Measurements from ENCODE around the gene LAMTOR3.

Gene LAMTOR3, protein sequence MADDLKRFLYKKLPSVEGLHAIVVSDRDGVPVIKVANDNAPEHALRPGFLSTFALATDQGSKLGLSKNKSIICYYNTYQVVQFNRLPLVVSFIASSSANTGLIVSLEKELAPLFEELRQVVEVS

GRCh38 chr4:99894161-99894997, at the start of gene LAMTOR3:
TSS of gene LAMTOR3 (minus strand) at chr4:99894427. CDS start at chr4:99893963, 464 bp downstream.
- DNase-seq (ENCODE audit: low read depth, low spot score), result peak; percentile 86

DNA sequence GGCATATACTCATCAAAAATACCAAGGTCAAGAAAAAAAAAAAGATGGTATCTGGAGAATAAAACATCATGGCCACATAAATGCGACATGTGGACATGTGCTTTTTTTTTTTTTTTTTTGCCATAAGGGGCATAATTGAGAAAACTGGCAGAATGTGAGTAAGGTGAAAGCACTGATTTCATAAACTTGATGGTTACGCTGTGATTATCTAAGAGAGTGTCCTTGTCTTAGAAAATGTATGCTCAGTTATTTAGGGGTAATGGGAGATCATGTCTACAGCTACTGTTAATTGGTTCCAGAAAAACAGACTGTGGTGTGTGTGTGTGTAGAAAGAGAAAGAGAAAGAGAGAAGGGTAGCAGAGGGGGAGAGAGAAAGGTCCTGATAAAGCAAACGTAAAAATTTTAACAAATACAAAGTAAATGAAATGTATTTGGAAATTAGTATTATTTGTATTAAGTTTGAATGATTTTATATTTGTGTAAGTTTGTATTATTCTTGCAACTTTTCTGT, 44.1 kb upstream of the LAMTOR3 start:
- no peak for DNase-seq (ENCODE audit: low read depth, low spot score)

GRCh38 chr4:99934891-99935290, 40.7 kb upstream of the LAMTOR3 start:
- no peak for DNase-seq (ENCODE audit: low read depth, low spot score)

DNA sequence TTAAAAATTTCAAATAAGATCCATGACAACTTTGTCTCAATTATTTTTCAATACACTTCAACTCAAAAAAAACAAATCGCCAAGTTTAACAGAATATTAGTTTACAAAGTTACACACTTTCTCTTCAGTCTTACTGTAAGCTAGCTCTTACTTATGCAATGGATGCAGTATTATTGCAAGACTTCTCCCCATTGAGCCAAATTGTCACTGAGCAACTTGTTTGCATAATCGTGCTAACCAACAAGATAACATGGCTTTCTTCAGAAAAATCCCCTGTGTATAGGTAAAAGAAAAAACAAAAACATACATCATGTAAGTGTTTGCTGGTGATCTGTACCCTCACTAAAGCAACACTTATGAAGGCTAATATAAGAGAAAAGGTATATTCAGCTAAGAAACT, 33.3 kb upstream of the LAMTOR3 start:
- DNase-seq (ENCODE audit: low read depth, low spot score), result no peak

DNA sequence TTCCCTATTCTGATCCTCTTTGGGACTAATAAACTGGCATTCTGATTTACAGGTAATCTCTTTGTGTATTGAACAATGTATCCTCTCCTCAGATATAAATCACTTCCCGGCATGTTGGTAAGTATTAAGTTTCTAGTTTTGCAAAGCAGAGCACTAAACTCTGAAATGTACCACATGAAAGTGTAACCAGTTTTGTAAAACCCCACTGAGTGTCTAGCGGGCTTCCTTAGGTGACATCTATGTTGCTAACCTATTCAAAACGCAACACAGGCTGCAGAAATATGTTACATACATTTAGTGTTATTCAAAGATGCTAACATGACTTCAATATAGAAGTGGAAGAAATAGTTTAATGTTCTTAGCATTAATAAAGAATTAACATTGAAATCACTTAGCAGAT, 26.9 kb upstream of the LAMTOR3 start:
- DNase-seq (ENCODE audit: low read depth, low spot score), result no peak

DNA sequence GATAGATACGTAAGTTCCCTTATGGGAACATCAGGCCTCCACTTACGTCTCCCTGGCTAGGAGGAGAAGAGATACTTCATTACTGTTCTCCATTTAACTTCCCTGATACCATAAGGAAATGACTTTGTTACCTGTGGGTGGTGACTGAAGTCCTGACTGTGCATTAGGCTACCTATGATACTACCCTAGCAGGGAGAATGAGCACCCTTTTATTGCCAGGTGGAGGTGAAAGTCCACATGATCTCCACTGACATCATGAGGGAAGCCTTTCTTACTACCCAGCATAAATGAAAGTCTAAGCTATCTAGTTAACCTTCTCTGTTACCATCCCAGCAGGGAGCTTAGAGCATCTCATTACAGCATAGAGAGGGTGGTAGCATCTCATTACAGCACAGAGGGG, 24.4 kb upstream of the LAMTOR3 start:
- DNase-seq (ENCODE audit: low read depth, low spot score), result no peak

- no peak for DNase-seq (ENCODE audit: low read depth, low spot score)
Measured at GRCh38 chr4:99917575-99917974, 23.3 kb upstream of the LAMTOR3 start.

- no peak for DNase-seq (ENCODE audit: low read depth, low spot score)
Measured at GRCh38 chr4:99915449-99915848, 21.2 kb upstream of the LAMTOR3 start.

- no peak for DNase-seq (ENCODE audit: low read depth, low spot score)
Measured at GRCh38 chr4:99894998-99895397, 771 bp upstream of the LAMTOR3 start.

- no peak for DNase-seq (ENCODE audit: low read depth, low spot score)
Measured at GRCh38 chr4:99893839-99894160, 427 bp downstream of the LAMTOR3 start.

GRCh38 chr4:99893029-99893428, 1.2 kb downstream of the LAMTOR3 start:
- no peak for DNase-seq (ENCODE audit: low read depth, low spot score)

GRCh38 chr4:99891351-99891750, 2.9 kb downstream of the LAMTOR3 start:
- no peak for DNase-seq (ENCODE audit: low read depth, low spot score)

DNA sequence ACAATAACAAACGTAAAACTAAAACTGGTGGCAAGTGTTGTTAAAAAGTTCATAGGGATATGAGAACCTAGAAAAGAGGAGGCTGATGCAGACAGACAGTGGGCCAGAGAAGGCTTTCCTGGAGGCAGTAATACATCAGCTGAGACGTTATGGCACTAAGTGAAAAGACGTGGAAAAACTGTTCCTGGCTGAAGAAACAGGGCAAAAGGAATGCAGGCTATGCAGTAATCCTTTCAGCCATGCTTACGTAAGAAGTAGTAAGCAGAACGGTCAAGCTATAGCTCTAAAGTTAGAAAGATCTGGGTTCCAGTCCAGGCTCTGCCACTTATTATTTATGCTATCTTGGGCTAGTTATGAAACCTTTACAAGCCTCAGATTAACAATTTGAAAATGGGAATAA, 6.4 kb downstream of the LAMTOR3 start:
- DNase-seq (ENCODE audit: low read depth, low spot score), result no peak

DNA sequence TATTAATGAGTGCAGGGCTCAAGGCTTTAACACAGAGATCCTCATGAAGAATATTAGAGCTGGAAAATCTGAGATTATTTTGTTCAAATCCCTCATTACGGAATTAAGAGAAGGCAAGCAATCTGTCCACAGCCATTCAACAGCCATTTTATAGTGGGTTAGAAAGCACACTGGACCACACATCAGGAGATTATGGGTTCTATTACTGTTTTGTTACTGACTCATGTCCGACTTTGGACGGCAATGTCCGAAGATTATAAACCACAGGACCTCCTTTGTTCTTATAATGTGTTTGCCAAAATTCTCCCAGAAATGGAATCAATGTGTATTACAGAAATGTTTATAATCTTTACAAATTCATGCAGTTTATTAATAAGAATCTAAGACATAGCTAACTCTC, 8.1 kb downstream of the LAMTOR3 start:
- no peak for DNase-seq (ENCODE audit: low read depth, low spot score)

- DNase-seq (ENCODE audit: low read depth, low spot score), result no peak
Measured at GRCh38 chr4:99885687-99886086, 8.5 kb downstream of the LAMTOR3 start.

DNA sequence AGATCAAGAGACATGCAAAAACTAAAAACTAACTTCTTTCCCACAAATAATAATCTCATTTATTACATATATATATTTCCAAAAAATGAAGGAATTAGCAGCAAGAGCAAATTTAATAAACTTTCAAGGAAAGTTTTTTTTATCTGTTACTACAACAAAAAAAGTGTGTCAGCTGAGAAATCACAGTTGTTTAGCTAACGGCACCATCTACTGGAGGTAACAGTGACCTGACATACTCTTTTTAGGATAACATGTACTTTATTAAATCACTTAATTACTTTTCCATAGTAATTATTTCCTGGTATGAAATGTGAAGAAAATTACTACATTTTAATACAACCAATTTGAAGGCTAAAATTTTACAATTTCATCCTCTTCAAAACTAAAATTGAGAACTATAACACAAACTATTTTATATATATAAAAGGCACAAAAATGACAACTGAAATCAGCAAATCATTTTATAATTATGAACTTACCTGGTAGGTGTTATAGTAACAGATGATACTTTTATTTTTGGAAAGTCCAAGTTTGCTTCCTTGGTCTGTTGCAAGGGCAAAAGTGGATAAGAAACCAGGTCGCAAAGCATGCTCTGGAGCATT, 9.1 kb downstream of the LAMTOR3 start:
- peak; percentile 2 for DNase-seq (ENCODE audit: low read depth, low spot score)

DNA sequence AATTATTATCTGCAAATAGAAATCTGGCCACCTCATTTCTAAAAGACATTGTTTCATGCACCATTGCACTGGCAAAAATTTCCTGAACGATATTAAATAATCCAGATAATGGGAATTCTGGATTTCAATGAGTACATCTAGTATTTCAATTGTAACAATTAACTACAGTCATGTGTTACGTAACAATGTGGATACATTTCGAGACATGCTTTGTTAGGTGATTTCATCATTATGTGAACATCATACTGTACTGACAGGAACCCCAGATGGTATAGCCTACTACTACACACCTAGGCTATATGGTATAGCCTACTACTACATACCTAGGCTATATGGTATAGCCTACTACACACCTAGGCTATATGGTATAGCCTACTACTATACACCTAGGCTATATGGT, 14.8 kb downstream of the LAMTOR3 start:
- no peak for DNase-seq (ENCODE audit: low read depth, low spot score)

GRCh38 chr4:99878604-99879003, 15.6 kb downstream of the LAMTOR3 start:
- DNase-seq (ENCODE audit: low read depth, low spot score), result no peak

GRCh38 chr4:99876946-99877345, 17.3 kb downstream of the LAMTOR3 start:
- DNase-seq (ENCODE audit: low read depth, low spot score), result no peak

DNA sequence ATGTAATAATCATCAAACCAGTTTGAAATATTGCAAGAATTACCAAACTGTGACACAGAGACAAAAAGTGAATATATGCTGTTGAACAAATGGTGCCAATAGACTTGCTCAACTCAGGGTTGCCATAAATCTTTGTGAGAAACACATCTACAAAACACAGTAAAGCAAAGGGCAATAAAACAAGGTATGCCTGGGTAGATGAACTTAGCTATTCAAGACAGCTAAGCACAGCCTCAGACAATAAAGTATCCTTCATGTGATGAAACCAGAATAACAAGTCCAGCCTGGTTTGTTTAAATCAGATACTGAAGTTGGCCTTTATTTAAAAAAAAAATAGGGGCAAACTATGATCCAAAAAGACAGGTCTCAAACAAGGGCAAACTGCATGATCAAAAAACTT, 19.2 kb downstream of the LAMTOR3 start:
- DNase-seq (ENCODE audit: low read depth, low spot score), result no peak

- no peak for DNase-seq (ENCODE audit: low read depth, low spot score)
Measured at GRCh38 chr4:99872570-99872969, 21.7 kb downstream of the LAMTOR3 start.

GRCh38 chr4:99868126-99868596, 26.1 kb downstream of the LAMTOR3 start:
- no peak for DNase-seq (ENCODE audit: low read depth, low spot score)

GRCh38 chr4:99863804-99864203, 30.4 kb downstream of the LAMTOR3 start:
- no peak for DNase-seq (ENCODE audit: low read depth, low spot score)
